ENCODE results near the gene GPR141. TPM values are rescaled to one million over a fixed set of nuclear protein-coding genes. Genes with fewer than 3 reads are reported as not detected.

GPR141 gene
- total and polyA plus RNA-seq, 12 donors: 0.17 to 2.2 (median 0.91) TPM; not detected in 3

DNA sequence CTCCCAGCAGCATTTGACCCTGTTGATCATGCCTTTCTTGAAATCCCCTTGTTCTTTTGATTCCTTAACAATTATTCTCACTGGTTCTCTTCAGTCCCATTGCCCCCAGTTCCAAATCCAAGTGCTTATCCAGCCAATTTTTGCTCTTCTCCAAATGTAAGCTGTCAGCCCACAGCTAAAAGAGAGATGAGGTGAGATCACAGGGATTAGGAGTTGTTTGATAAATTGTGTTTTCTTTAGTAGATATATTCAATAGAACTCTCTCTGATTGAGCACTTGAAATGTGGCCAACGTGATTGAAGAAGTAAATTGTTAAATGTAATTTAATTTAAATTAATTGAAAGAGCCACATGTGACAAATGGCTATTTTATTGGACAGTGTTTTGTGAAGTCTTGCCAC is 88.2 kb downstream of the GPR141 start:
- TF ChIP-seq CTCF (IDR thresholded peaks at IDR 0.05): no peak
- TF ChIP-seq POLR2A (IDR thresholded peaks at IDR 0.05): no peak
- intact Hi-C loops (cut with DNase I): no loop called here
- Histone ChIP-seq H3K27me3 (no peaks in the 10 kb centered on the region), H3K9me3 (replicated peaks in 1 of 3) (no peaks in the 10 kb centered on the region), H3K36me3 (replicated peaks in 1 of 2) (no peaks in the 10 kb centered on the region), H3K4me3 (no peak overlapping the region), H3K4me1 (replicated peaks in 1 of 2) (no peaks in the 10 kb centered on the region), H3K27ac (no peak overlapping the region)
- no peak for DNase-seq
- 38 to 52% (median 42%) methylated on average over 1 of the region's 1 CpG for WGBS, 4 donors

GRCh38 chr7:37775921-37776320 is 92.4 kb downstream of the GPR141 start:
- Histone ChIP-seq H3K36me3 (replicated peaks in 1 of 2) (no peaks in the 10 kb centered on the region), H3K4me3 (no peak overlapping the region), H3K4me1 (replicated peaks in 1 of 2) (no peaks in the 10 kb centered on the region), H3K27me3 (no peaks in the 10 kb centered on the region), H3K27ac (no peak overlapping the region), H3K9me3 (replicated peaks in 1 of 3) (no peaks in the 10 kb centered on the region)
- WGBS, 4 donors: 33 to 68% (median 58%) methylated on average over 1 to 3 of the region's 3 CpGs
- intact Hi-C loops (cut with DNase I): no loop called here
- TF ChIP-seq POLR2A (IDR thresholded peaks at IDR 0.05): no peak
- no peak for TF ChIP-seq CTCF (IDR thresholded peaks at IDR 0.05)
- no peak for DNase-seq

- Histone ChIP-seq H3K9me3 (replicated peaks in 1 of 3) (no peaks in the 10 kb centered on the region), H3K27ac (no peak overlapping the region), H3K4me3 (no peak overlapping the region), H3K4me1 (replicated peaks in 1 of 2) (no peaks in the 10 kb centered on the region), H3K36me3 (replicated peaks in 1 of 2) (no peaks in the 10 kb centered on the region), H3K27me3 (no peaks in the 10 kb centered on the region)
- TF ChIP-seq CTCF (IDR thresholded peaks at IDR 0.05) (no peak), POLR2A (IDR thresholded peaks at IDR 0.05) (no peak)
- DNase-seq: no peak
- 63 to 84% (median 67%) methylated on average over 2 of the region's 2 CpGs for WGBS, 4 donors
- intact Hi-C loops (cut with DNase I): no loop called here
These were observed 97.6 kb downstream of the GPR141 start for GRCh38 chr7:37781156-37781555.

GRCh38 chr7:37782166-37782565 is 98.6 kb downstream of the GPR141 start:
- intact Hi-C loops (cut with DNase I): no loop called here
- no peaks in the 10 kb centered on the region for H3K27me3 ChIP-seq
- no peaks in the 10 kb centered on the region for H3K4me1 ChIP-seq (replicated peaks in 1 of 2)
- no peak for DNase-seq
- no peaks in the 10 kb centered on the region for H3K36me3 ChIP-seq (replicated peaks in 1 of 2)
- H3K4me3 ChIP-seq: no peak overlapping the region
- no peak for TF ChIP-seq CTCF (IDR thresholded peaks at IDR 0.05)
- TF ChIP-seq POLR2A (IDR thresholded peaks at IDR 0.05): no peak
- H3K9me3 ChIP-seq (replicated peaks in 1 of 3): no peaks in the 10 kb centered on the region
- H3K27ac ChIP-seq: no peak overlapping the region

Data from adrenal gland (tissue), 12 donors.